Cardiac fibroblast (primary cell): ENCODE results near the gene EPAS1.

Experiments
- DNase-seq, 2 donors: peaks; one replicate each; pipeline versions ENCODE4 v3.0.0 to v3.0.0-alpha.2; 2010; ENCODE audit warnings: low read depth in 2 of 2
- H3K4me3 ChIP-seq, 2 donors: replicated peaks in 1 of 2; 1 replicate in 1 of 2; 2 replicates in 1 of 2; pipeline ENCODE4 v1.5.1; 2011; ENCODE audit warnings: low read depth in 2 of 2, low read length in 2 of 2, mild to moderate bottlenecking in 2 of 2, moderate library complexity in 1 of 2
- CTCF ChIP-seq: IDR thresholded peaks from one replicate; pipeline ENCODE4 v1.5.1; 2011; ENCODE audit warnings: low read depth, mild to moderate bottlenecking, low read length, inconsistent platforms

The EPAS1 gene

GRCh38 chr2:46337208-46337994 is 40.2 kb downstream of the EPAS1 start:
- TF ChIP-seq CTCF, result no peak
- no peak overlapping the region for H3K4me3 ChIP-seq
- no peak for DNase-seq

- no peak for DNase-seq
- no peak for TF ChIP-seq CTCF
- no peak overlapping the region for H3K4me3 ChIP-seq
These were observed 41.5 kb downstream of the EPAS1 start for GRCh38 chr2:46338674-46339073.

- no peak for TF ChIP-seq CTCF
- DNase-seq, result no peak
These were observed 42.0 kb downstream of the EPAS1 start for GRCh38 chr2:46339200-46339599.

GRCh38 chr2:46339676-46340459 is 42.7 kb downstream of the EPAS1 start:
- H3K4me3 ChIP-seq, result no peak overlapping the region
- peak; percentile 34 to 78 for DNase-seq
- peak; percentile 6 for TF ChIP-seq CTCF

More at GRCh38 chr2:46339200-46339599, 42.0 kb downstream of the EPAS1 start:
- H3K4me3 ChIP-seq, result no peak overlapping the region

- no peak overlapping the region for H3K4me3 ChIP-seq
- DNase-seq, result no peak
- no peak for TF ChIP-seq CTCF
These were observed 43.7 kb downstream of the EPAS1 start for GRCh38 chr2:46340740-46341420.

GRCh38 chr2:46342566-46343315 is 45.5 kb downstream of the EPAS1 start:
- TF ChIP-seq CTCF, result no peak
- no peak for DNase-seq
- H3K4me3 ChIP-seq, result no peak overlapping the region
